Activated CD4-positive, alpha-beta T cell treated with anti-CD3 and anti-CD28 coated beads for 4 hours (primary cell): ENCODE measurements around the gene CEACAM21.

Experiments used
- DNase-seq, 2 donors: peaks; one replicate each; pipeline ENCODE4 v3.0.0-alpha.2; 2020

Gene CEACAM21

DNA sequence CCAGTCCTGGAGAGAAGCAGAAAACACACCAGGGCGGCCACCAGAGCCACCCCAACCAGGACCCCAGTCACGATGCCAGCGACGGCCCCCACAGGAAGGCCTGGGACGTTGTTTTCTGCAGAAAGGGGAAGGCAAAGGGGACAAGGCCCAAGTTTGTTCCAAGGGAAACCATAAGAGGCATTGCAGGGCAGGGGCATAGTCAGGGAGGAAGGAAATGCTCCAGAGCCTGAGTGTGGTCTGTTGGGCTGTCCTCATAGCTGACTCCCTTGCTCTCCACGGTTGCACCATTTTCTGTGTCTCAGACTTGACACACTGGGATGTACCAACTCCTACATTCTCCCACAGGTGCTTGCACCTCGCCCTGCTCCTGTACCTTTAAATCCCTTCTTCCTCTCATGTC is 45.7 kb downstream of the CEACAM21 start:
- DNase-seq = no peak

DNA sequence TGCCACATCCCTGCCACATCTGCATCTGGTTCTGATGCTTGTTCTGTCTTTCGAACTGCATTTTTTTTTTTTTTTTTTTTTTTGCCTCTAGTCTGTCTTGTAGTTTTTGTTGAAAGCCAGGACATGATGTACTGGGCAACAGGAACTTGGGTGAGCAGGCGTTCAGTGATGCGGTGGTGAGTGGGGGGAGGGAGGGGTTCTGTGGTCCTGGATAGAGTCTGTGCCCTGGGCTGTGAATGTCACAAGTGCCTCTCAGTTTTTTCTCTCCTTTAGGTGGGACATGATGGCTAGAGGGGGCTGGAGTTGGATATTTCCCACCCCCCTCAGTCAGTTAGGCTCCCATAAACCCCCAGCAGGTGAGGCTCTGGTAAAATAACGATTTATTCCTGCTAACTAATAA is 47.4 kb downstream of the CEACAM21 start:
- DNase-seq = no peak

DNA sequence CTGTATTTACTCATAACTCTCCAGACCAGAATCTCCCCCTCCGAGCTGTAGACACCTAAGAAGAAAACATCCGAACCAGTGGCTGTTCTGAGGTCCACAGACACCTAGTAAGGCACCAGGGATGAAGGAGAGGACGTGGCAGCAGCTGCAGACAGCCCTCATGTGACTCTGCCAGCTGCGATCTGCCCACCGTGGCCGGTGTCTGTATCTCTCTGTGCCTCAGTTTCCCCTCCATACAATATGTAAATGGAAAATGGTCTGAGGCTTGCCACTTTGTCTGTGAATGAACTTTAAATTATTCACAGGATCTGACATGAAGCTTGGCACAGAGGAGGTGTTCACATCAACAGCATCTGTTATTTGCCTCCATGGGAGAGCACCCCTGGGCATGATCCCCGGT is 48.5 kb downstream of the CEACAM21 start:
- no peak for DNase-seq

DNA sequence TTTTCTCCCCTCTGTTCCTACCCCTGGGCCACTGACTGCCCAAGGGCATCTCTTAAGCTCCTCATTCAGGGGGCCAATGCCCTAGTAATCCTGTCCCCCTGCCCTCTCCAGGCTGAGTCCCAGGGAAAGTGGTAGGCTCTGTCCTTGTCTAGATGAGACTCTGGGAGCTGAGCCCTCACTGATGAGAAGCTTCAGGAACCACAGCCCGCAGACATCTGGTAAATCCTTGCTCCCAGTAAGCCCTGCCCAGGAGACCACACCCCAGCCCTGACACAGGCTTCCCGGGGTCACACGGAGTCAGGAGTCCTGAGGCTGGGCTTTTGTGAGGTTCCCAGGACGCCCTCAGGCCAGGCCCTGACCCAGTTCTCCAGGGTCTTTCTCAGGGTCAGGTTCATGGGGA is 49.0 kb downstream of the CEACAM21 start:
- no peak for DNase-seq

DNA sequence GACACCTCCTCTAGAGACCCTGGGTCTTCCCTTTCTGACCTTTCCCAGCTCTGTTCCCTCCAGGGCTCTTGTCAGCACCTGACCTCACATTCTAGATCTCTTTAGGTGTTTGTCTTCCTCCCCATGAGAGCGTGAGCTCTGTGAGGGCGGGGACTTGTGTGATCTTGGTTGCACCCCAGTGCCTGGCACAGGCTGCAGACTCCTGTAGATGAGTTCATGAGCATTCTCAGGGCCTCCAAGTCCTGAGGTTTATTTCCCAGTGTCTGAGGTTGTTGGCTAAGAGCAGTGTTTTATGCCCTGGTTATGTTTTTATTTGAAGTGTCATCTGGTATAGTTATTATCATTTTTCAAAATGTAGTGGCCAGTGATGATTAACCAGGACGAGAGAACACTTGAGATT is 50.3 kb downstream of the CEACAM21 start:
- DNase-seq = no peak

DNA sequence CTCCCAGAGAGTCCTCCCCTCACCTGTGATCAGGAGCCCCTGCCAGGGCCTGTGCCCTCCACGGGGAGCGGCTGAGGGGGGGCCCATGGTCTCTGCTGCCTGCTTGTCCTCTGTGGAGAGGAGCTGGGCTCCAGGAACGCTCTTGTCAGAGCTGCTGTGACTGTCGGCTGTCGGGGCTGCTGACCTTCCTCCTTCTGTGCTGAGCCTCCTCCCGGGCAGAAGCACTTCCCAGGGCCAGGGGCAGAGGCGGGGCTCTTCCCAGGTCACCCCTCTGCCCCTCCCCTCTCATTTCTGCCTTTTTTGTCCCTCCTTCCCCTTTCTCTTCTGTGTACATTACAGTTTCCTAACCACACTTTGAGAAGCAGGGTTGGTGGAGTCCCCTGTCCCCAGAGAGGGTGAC is 50.9 kb downstream of the CEACAM21 start, which contains the start of gene CEACAM4:
Gene CEACAM4, minus strand, starts transcription at position 198 of the 400 bp plus-strand sequence. Its CDS starts 111 bp downstream, at position 87.
- DNase-seq = no peak

DNA sequence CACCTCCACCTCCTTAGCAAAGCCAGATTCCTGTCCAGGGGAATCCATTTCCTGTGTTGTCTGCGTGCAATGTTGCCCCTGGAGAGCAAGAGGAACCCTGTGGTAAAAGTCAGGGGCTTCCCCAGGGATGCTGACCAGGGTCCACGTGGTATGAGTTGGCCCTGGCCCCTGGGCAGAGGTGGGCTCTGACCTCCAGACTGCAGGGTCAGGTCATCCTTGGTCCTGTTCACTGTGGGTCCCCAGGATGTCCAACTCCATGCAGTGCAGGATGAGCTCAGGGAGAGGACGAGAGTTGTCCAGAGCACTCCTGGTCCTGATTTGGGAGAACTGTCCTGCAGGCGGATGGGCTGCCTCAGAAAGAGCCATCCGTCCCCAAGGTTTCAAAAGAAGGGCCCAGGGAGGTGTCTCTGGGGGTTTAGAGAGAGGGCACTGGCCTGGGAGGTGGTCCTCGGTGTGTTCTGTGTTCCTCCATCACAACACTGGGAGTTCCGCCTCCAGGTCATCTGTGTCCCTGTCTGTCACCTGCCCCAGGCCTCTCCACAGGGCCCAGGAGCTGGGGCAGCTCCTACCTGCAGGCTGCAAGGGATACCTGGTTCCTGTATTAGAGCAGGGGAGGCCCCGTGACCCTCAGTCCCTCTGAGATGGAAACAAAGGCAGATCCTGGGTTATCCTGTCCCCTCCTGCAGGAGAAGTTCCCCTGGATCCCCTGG is 52.2 kb downstream of the CEACAM21 start:
- DNase-seq = no peak
